Panc1 (cell line): Measurements from ENCODE around the gene MGAT5B.

Experiments
- CTCF ChIP-seq: fragments of 450-650 bp; IDR thresholded peaks from 2 replicates; pipeline ENCODE4 v1.5.1; 2017; ENCODE audit warnings: mild to moderate bottlenecking
- POLR2AphosphoS5 ChIP-seq: IDR thresholded peaks from 2 replicates; pipeline ENCODE4 v1.6.1; 2012; ENCODE audit warnings: mild to moderate bottlenecking, low read depth, low read length, moderate library complexity
- SIN3A ChIP-seq: IDR thresholded peaks from 2 replicates; pipeline ENCODE4 v1.6.1; 2012; ENCODE audit warnings: low read depth, mild to moderate bottlenecking, low read length, moderate library complexity, borderline replicate concordance; ENCODE audit not compliant: insufficient read depth
- TCF7L2 ChIP-seq: IDR thresholded peaks from 2 replicates; pipeline ENCODE4 v1.6.1; 2011; ENCODE audit warnings: mild to moderate bottlenecking, low read depth, low read length, inconsistent platforms
- TF ChIP-seq, protein P1 (sequence below), 2 experiments: IDR thresholded peaks; 2 replicates each; pipeline ENCODE4 v1.6.1; 2011 to 2012; ENCODE audit warnings: low read depth in 2 of 2, control low read depth in 1 of 2, low read length in 1 of 2, mild to moderate bottlenecking in 1 of 2, moderate library complexity in 1 of 2; ENCODE audit not compliant: insufficient read depth in 1 of 2

- TF ChIP-seq, protein P1, sequence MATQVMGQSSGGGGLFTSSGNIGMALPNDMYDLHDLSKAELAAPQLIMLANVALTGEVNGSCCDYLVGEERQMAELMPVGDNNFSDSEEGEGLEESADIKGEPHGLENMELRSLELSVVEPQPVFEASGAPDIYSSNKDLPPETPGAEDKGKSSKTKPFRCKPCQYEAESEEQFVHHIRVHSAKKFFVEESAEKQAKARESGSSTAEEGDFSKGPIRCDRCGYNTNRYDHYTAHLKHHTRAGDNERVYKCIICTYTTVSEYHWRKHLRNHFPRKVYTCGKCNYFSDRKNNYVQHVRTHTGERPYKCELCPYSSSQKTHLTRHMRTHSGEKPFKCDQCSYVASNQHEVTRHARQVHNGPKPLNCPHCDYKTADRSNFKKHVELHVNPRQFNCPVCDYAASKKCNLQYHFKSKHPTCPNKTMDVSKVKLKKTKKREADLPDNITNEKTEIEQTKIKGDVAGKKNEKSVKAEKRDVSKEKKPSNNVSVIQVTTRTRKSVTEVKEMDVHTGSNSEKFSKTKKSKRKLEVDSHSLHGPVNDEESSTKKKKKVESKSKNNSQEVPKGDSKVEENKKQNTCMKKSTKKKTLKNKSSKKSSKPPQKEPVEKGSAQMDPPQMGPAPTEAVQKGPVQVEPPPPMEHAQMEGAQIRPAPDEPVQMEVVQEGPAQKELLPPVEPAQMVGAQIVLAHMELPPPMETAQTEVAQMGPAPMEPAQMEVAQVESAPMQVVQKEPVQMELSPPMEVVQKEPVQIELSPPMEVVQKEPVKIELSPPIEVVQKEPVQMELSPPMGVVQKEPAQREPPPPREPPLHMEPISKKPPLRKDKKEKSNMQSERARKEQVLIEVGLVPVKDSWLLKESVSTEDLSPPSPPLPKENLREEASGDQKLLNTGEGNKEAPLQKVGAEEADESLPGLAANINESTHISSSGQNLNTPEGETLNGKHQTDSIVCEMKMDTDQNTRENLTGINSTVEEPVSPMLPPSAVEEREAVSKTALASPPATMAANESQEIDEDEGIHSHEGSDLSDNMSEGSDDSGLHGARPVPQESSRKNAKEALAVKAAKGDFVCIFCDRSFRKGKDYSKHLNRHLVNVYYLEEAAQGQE (IDR thresholded peaks at IDR 0.05; ENCODE audit: insufficient read depth in 1 of 2, low read depth in 2 of 2, low read length in 1 of 2): no peak
- TF ChIP-seq CTCF (no peak), POLR2AphosphoS5 (no peak), SIN3A (no peak), TCF7L2 (no peak)
Measured at GRCh38 chr17:76877437-76877836, 9.2 kb downstream of the MGAT5B start.
